Testis (tissue), 2 donors: ENCODE results near the gene NCOA4.
"Not testable (repeated sequence)": the region's sequence is repeated elsewhere in the genome, so short reads cannot be mapped to it uniquely, and the experiment has no call there.

Experiments used
- CTCF ChIP-seq, 3 experiments: fragments of 450-650 bp in 2 of 3; fragments of 200-600 bp in 1 of 3; sonication (generic) in 1 of 3; IDR thresholded peaks; one replicate each; pipeline ENCODE4 v1.5.1; 2016 to 2019; ENCODE audit warnings: antibody characterized with exemption in 3 of 3, mild to moderate bottlenecking in 2 of 3, moderate library complexity in 1 of 3
- POLR2A ChIP-seq: fragments of 450-650 bp; IDR thresholded peaks from one replicate; pipeline ENCODE4 v1.6.1; 2017; ENCODE audit warnings: antibody characterized with exemption, mild to moderate bottlenecking, moderate library complexity

GRCh38 chr10:45983538-45984186 is 46.8 kb downstream of the NCOA4 start:
- TF ChIP-seq CTCF (IDR thresholded peaks at IDR 0.05): peak in 2 of 3 experiments; percentile 11 to 13
- TF ChIP-seq POLR2A: not testable (repeated sequence)
